GM12878 (cell line): ENCODE data around the gene PTBP1. TPM values are rescaled to one million over a fixed set of nuclear protein-coding genes. Genes with fewer than 3 reads are reported as not detected.

ENCODE experiments used
- ATAC-seq: fragments of 200-7000 bp; cut with Tn5 transposase; 3 replicates; pipeline ENCODE4 v1.9.1; 2020; ENCODE audit warnings: mild to moderate bottlenecking, moderate library complexity
- BruUV-seq: library from RNA; stranded (reverse); fragments of 400-500 nt; replicated peaks from 2 replicates; lab custom pipeline; 2021; lab: Mats Ljungman, UMichigan
- CTCF ChIA-PET: fragments of 300-600 bp; sonication (Branson Sonifier 250); formaldehyde crosslinking; extraction: SDS; loops from one replicate; lab custom pipeline; 2021; ENCODE audit warnings: inconsistent platforms; lab: Yijun Ruan, JAX
- POLR2A ChIA-PET: fragments of 350-600 bp; formaldehyde crosslinking; extraction: SDS; loops from one replicate; lab custom pipeline; 2021; ENCODE audit warnings: inconsistent platforms; lab: Charles Lee
- RAD21 ChIA-PET: fragments of 300-600 bp; sonication (Branson Sonifier 250); formaldehyde crosslinking; loops from one replicate; lab custom pipeline; 2023; ENCODE audit warnings: antibody characterized with exemption; ENCODE audit not compliant: unreplicated experiment; lab: Charles Lee
- SMC1A ChIA-PET: fragments of 300-600 bp; sonication (Branson Sonifier 250); formaldehyde crosslinking; loops from one replicate; lab custom pipeline; 2023; ENCODE audit not compliant: unreplicated experiment, uncharacterized antibody; lab: Charles Lee
- DNase-seq: peaks from one replicate; pipeline ENCODE4 v3.0.0-alpha.2; 2011; ENCODE audit warnings: low read depth, low spot score
- FAIRE-seq: peaks from 3 replicates; lab custom pipeline; 2011; peaks lifted over from hg19 to GRCh38; lab: Jason Lieb, UNC
- H2AFZ ChIP-seq: 2 replicates; pipeline ENCODE4 v1.6.0; 2011; ENCODE audit warnings: low read depth, low read length, control low read depth; ENCODE audit not compliant: control insufficient read depth
- H3K27ac ChIP-seq: 2 replicates; pipeline ENCODE4 v1.5.1; 2011; ENCODE audit warnings: control low read depth; ENCODE audit not compliant: control insufficient read depth, insufficient read depth
- H3K27me3 ChIP-seq, 2 experiments: replicated peaks in 1 of 2; 2 replicates each; pipeline versions ENCODE4 v1.6.0 to v1.6.1; 2011; ENCODE audit warnings: low read length in 1 of 2; ENCODE audit not compliant: control insufficient read depth in 2 of 2, insufficient read depth in 2 of 2
- H3K36me3 ChIP-seq, 2 experiments: 2 replicates each; pipeline ENCODE4 v1.5.1; 2011; ENCODE audit warnings: low read length in 1 of 2; ENCODE audit not compliant: control insufficient read depth in 2 of 2, insufficient read depth in 2 of 2
- H3K4me1 ChIP-seq: 2 replicates; pipeline ENCODE4 v1.6.1; 2011; ENCODE audit warnings: mild to moderate bottlenecking, low read length, moderate library complexity, mixed read lengths; ENCODE audit not compliant: control insufficient read depth, insufficient read depth
- H3K4me2 ChIP-seq: 2 replicates; pipeline ENCODE4 v1.6.0; 2011; ENCODE audit warnings: control low read depth; ENCODE audit not compliant: control insufficient read depth, insufficient read depth
- H3K4me3 ChIP-seq: fragments of 200-600 bp; sonication (generic); 2 replicates; pipeline ENCODE4 v1.5.1; 2016
- H3K79me2 ChIP-seq: 2 replicates; pipeline ENCODE4 v1.6.0; 2011; ENCODE audit warnings: low read length; ENCODE audit not compliant: control insufficient read depth, insufficient read depth
- H3K9ac ChIP-seq: 2 replicates; pipeline ENCODE4 v1.8.0; 2011; ENCODE audit warnings: low read length, control low read depth, mixed read lengths; ENCODE audit not compliant: control insufficient read depth, insufficient read depth
- H3K9me3 ChIP-seq: replicated peaks from 3 replicates; pipeline ENCODE4 v1.5.1; 2011; ENCODE audit warnings: mild to moderate bottlenecking, low read length; ENCODE audit not compliant: control insufficient read depth, insufficient read depth
- H4K20me1 ChIP-seq: 2 replicates; pipeline ENCODE4 v1.6.0; 2011; ENCODE audit not compliant: control insufficient read depth, insufficient read depth
- CBFB ChIP-seq: IDR thresholded peaks from 2 replicates; pipeline ENCODE4 v1.6.1; 2016; ENCODE audit warnings: antibody characterized with exemption, low read depth
- FOS ChIP-seq: IDR thresholded peaks from 3 replicates; pipeline ENCODE4 v1.6.1; 2011; ENCODE audit warnings: borderline replicate concordance; ENCODE audit not compliant: insufficient read length; ENCODE audit errors: extremely low read depth
- HDAC2 ChIP-seq: fragments of 200-600 bp; sonication (generic); IDR thresholded peaks from 2 replicates; pipeline ENCODE4 v1.6.1; 2017
- MLLT1 ChIP-seq: fragments of 450-650 bp; IDR thresholded peaks from 2 replicates; pipeline ENCODE4 v1.6.1; 2016; ENCODE audit warnings: mild to moderate bottlenecking
- MXI1 ChIP-seq: fragments of 150-350 bp; IDR thresholded peaks from 2 replicates; pipeline ENCODE4 v1.6.1; 2011; ENCODE audit warnings: low read depth, mild to moderate bottlenecking, inconsistent platforms, low read length, improper control_type of control experiment
- SIX5 ChIP-seq: IDR thresholded peaks from 2 replicates; pipeline ENCODE4 v1.6.1; 2011; ENCODE audit warnings: mild to moderate bottlenecking, low read depth, low read length, moderate library complexity; ENCODE audit not compliant: severe bottlenecking
- SMC3 ChIP-seq: IDR thresholded peaks from 2 replicates; pipeline ENCODE4 v1.6.1; 2011; ENCODE audit warnings: low read length, improper control_type of control experiment, borderline replicate concordance
- ZBTB33 ChIP-seq: fragments of 450-650 bp; IDR thresholded peaks from 2 replicates; pipeline ENCODE4 v1.6.1; 2017; ENCODE audit warnings: mild to moderate bottlenecking
- ZBTB40 ChIP-seq: fragments of 450-650 bp; IDR thresholded peaks from 2 replicates; pipeline ENCODE4 v1.6.1; 2016; ENCODE audit warnings: mild to moderate bottlenecking, moderate library complexity, borderline replicate concordance
- ZSCAN29 ChIP-seq: fragments of 450-650 bp; IDR thresholded peaks from 2 replicates; pipeline ENCODE4 v1.6.1; 2017; ENCODE audit warnings: mild to moderate bottlenecking, moderate library complexity
- WGBS: methylation state at CpG from one replicate; pipeline ENCODE4 v1.1.6; 2016; ENCODE audit warnings: low lambda C conversion rate; ENCODE audit not compliant: insufficient replicate concordance, insufficient coverage; ENCODE audit errors: missing lambda C conversion rate; 5-methylcytosine and 5-hydroxymethylcytosine counted together
- in situ Hi-C: fragments of 300-500 bp; cut with MboI; formaldehyde crosslinking; loops from 9 replicates; pipeline ENCODE4 v1.14.3; 2018; ENCODE audit warnings: mixed read lengths
- intact Hi-C: fragments of 100-400 bp; cut with micrococcal nuclease; formaldehyde crosslinking; loops from one replicate; pipeline ENCODE4 v1.14.2; 2022; ENCODE audit not compliant: unreplicated experiment
- polyA plus RNA-seq, 11 experiments: library from polyadenylated mRNA; depleted of rRNA in 4 of 11; unstranded in 6 of 11; stranded (reverse) in 5 of 11; fragments of >200 nt; fragmentation: Nextera tagmentation in 4 of 11; fragmentation: Illumina TruSeq in 1 of 11; extraction: Ambion mirVana in 4 of 11; extraction: Trizol in 1 of 11; gene quantifications; 1 replicate in 1 of 11; 2 replicates in 10 of 11; pipeline versions ENCODE4 v1.2.1 to v1.2.3, GENCODE V29; 2011 to 2016; ENCODE audit warnings: inconsistent platforms in 2 of 11, missing spikeins in 2 of 11, low read depth in 1 of 11
- total RNA-seq, 4 experiments: library from RNA; depleted of rRNA in 3 of 4; stranded (reverse); fragments of >200 nt in 3 of 4; fragmentation: Illumina TruSeq in 1 of 4; extraction: Trizol in 1 of 4; gene quantifications; 2 replicates each; pipeline versions ENCODE4 v1.2.1 to v1.2.3, GENCODE V29; 2013 to 2021
- TF ChIP-seq, protein P1 (sequence below): fragments of 450-650 bp; formaldehyde crosslinking; IDR thresholded peaks from 2 replicates; pipeline ENCODE4 v1.4.0; 2022; ENCODE audit warnings: mild to moderate bottlenecking, moderate library complexity

PTBP1 gene
- total and polyA plus RNA-seq, 10 of the 15 experiments (the other 5 are each of a cell fraction or from before 2014, with no cell fraction given) = 13.1 to 532 (median 217) TPM

GRCh38 chr19:845707-846521 lies 48.7 kb downstream of the PTBP1 start:
- Histone ChIP-seq H3K27ac (no peak overlapping the region), H3K9me3 (no peaks in the 10 kb centered on the region; the same call in 2 of the 3 replicates), H3K27me3 (no peaks in the 10 kb centered on the region; a peak in 1 of 4 replicates), H3K36me3 (no peaks in the 10 kb centered on the region), H3K9ac (no peak overlapping the region), H4K20me1 (no peaks in the 10 kb centered on the region), H3K4me1 (peaks cover 2% of the 10 kb centered on the region; the same call in 1 of the 2 replicates), H2AFZ (no peak overlapping the region), H3K4me3 (no peak overlapping the region), H3K4me2 (no peak overlapping the region), H3K79me2 (no peaks in the 10 kb centered on the region)
- no peak for TF ChIP-seq HDAC2
- no peak for TF ChIP-seq SIX5
- TF ChIP-seq FOS = no peak
- no peak for TF ChIP-seq CBFB
- no peak for TF ChIP-seq ZSCAN29
- no peak for TF ChIP-seq MXI1
- no peak for TF ChIP-seq SMC3
- TF ChIP-seq, protein P1, sequence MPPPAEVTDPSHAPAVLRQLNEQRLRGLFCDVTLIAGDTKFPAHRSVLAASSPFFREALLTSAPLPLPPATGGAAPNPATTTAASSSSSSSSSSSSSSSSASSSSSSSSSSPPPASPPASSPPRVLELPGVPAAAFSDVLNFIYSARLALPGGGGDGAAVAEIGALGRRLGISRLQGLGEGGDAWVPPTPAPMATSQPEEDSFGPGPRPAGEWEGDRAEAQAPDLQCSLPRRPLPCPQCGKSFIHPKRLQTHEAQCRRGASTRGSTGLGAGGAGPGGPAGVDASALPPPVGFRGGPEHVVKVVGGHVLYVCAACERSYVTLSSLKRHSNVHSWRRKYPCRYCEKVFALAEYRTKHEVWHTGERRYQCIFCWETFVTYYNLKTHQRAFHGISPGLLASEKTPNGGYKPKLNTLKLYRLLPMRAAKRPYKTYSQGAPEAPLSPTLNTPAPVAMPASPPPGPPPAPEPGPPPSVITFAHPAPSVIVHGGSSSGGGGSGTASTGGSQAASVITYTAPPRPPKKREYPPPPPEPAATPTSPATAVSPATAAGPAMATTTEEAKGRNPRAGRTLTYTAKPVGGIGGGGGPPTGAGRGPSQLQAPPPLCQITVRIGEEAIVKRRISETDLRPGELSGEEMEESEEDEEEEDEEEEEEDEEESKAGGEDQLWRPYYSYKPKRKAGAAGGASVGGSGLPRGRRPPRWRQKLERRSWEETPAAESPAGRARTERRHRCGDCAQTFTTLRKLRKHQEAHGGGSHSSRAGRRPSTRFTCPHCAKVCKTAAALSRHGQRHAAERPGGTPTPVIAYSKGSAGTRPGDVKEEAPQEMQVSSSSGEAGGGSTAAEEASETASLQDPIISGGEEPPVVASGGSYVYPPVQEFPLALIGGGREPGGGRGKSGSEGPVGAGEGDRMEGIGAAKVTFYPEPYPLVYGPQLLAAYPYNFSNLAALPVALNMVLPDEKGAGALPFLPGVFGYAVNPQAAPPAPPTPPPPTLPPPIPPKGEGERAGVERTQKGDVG (CRISPR knock-in tag) = no peak
- no peak for TF ChIP-seq ZBTB40
- no peak for TF ChIP-seq MLLT1
- no peak for TF ChIP-seq ZBTB33
- BruUV-seq = no TSS peak
- ATAC-seq (no peak), DNase-seq (no peak), FAIRE-seq (no peak)
- intact Hi-C loops (no loop called here), in situ Hi-C loops (no loop called here)
- RAD21 ChIA-PET = interaction anchor here (1.2 kb wide), 1 partner anchor 60 kb away, joined by 4 read pairs; no protein-coding TSS in a partner anchor
- POLR2A ChIA-PET = interaction anchor here (0.9 kb wide), 1 partner anchor 167 kb away, joined by 4 read pairs; no protein-coding TSS in a partner anchor
- CTCF ChIA-PET = interaction anchor here (1.3 kb wide), 1 partner anchor 18 kb away, joined by 3 read pairs; no protein-coding TSS in a partner anchor
- SMC1A ChIA-PET = no interaction called here
- 73% methylated on average over 37 of the region's 37 CpGs for WGBS
